C4-2B (cell line): ENCODE data around the gene OPTC.

Experiments used
- CTCF ChIP-seq: fragments of 450-650 bp; conservative IDR thresholded peaks from 2 replicates; pipeline ENCODE4 v1.5.1; 2017; ENCODE audit warnings: mild to moderate bottlenecking
- ZFX ChIP-seq: fragments of 450-650 bp; IDR thresholded peaks from 2 replicates; pipeline ENCODE4 v1.6.1; 2017

DNA sequence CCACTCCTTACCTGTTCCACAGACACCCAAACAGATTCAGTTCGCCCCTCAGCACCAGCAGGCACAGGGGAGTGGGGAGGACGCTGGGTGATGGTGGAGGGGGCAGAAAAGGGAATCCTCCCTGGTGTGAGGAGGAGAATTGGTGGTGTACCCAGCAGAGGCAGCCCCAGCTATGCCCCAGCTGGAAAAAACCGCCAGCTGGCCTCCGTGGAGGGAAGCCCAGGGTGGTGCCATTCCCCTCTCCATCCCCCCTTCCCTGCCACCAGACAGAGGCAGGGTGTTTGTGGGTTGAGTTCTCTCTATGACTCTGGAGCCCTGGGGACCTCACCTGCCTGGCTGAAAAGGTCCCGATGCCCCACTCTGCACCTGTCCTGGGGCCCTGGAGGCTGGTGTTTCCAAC lies 27.9 kb downstream of the OPTC start:
- TF ChIP-seq CTCF (no peak), ZFX (no peak)
